ENCODE results near the gene EFCAB6. TPM values are rescaled to one million over a fixed set of nuclear protein-coding genes. Genes with fewer than 3 reads are reported as not detected.

Gene EFCAB6
- total RNA-seq, 3 donors from 2014 or later, result 3.0 to 9.8 (median 5.9) TPM

- no peak for TF ChIP-seq CTCF (IDR thresholded peaks at IDR 0.05)
- TF ChIP-seq POLR2A (IDR thresholded peaks at IDR 0.05), result no peak
- TF ChIP-seq POLR2AphosphoS5 (IDR thresholded peaks at IDR 0.05), result no peak
- intact Hi-C loops (cut with DNase I; ENCODE audit: low total_unique reads), result no loop called here
- Histone ChIP-seq H3K4me1 (no peaks in the 10 kb centered on the region), H3K36me3 (no peaks in the 10 kb centered on the region), H3K4me3 (no peak overlapping the region), H3K27ac (no peak overlapping the region), H3K27me3 (no peaks in the 10 kb centered on the region), H3K9me3 (no peaks in the 10 kb centered on the region)
- DNase-seq (ENCODE audit: low spot score in 2 of 2), result no peak
These were observed 265.9 kb downstream of the EFCAB6 start for GRCh38 chr22:43546186-43546585.

- H3K27me3 ChIP-seq, result no peaks in the 10 kb centered on the region
- H3K27ac ChIP-seq, result no peak overlapping the region
- intact Hi-C loops (cut with DNase I; ENCODE audit: low total_unique reads), result no loop called here
- TF ChIP-seq POLR2AphosphoS5 (IDR thresholded peaks at IDR 0.05) (no peak), POLR2A (IDR thresholded peaks at IDR 0.05) (no peak), CTCF (IDR thresholded peaks at IDR 0.05) (no peak)
- H3K9me3 ChIP-seq, result no peaks in the 10 kb centered on the region
- no peak for DNase-seq (ENCODE audit: low spot score in 2 of 2)
- no peak overlapping the region for H3K4me3 ChIP-seq
- H3K4me1 ChIP-seq, result no peaks in the 10 kb centered on the region
- no peaks in the 10 kb centered on the region for H3K36me3 ChIP-seq
These were observed 267.8 kb downstream of the EFCAB6 start for GRCh38 chr22:43544289-43544673.

- intact Hi-C loops (cut with DNase I; ENCODE audit: low total_unique reads), result no loop called here
- no peak for DNase-seq (ENCODE audit: low spot score in 2 of 2)
- TF ChIP-seq CTCF (IDR thresholded peaks at IDR 0.05) (no peak), POLR2A (IDR thresholded peaks at IDR 0.05) (no peak), POLR2AphosphoS5 (IDR thresholded peaks at IDR 0.05) (no peak)
These were observed 268.4 kb downstream of the EFCAB6 start for GRCh38 chr22:43543522-43544288.

GRCh38 chr22:43542681-43543521 is 269.2 kb downstream of the EFCAB6 start:
- H3K9me3 ChIP-seq, result no peaks in the 10 kb centered on the region
- no peaks in the 10 kb centered on the region for H3K27me3 ChIP-seq
- intact Hi-C loops (cut with DNase I; ENCODE audit: low total_unique reads), result no loop called here
- no peak for DNase-seq (ENCODE audit: low spot score in 2 of 2)
- H3K27ac ChIP-seq, result no peak overlapping the region
- no peak overlapping the region for H3K4me3 ChIP-seq
- no peak for TF ChIP-seq CTCF (IDR thresholded peaks at IDR 0.05)
- H3K36me3 ChIP-seq, result no peaks in the 10 kb centered on the region
- H3K4me1 ChIP-seq, result no peaks in the 10 kb centered on the region

More at GRCh38 chr22:43543522-43544288, 268.4 kb downstream of the EFCAB6 start:
- no peaks in the 10 kb centered on the region for H3K36me3 ChIP-seq
- H3K9me3 ChIP-seq, result no peaks in the 10 kb centered on the region
- no peaks in the 10 kb centered on the region for H3K27me3 ChIP-seq
- H3K4me1 ChIP-seq, result no peaks in the 10 kb centered on the region
- H3K4me3 ChIP-seq, result no peak overlapping the region
- no peak overlapping the region for H3K27ac ChIP-seq

All from breast epithelium (tissue), 4 donors.